Panc1 (cell line): ENCODE data around the gene CBX7. TPM values are rescaled to one million over a fixed set of nuclear protein-coding genes. Genes with fewer than 3 reads are reported as not detected.

Source experiments
- ATAC-seq: fragments of 200-7000 bp; cut with Tn5 transposase; 2 replicates; pipeline ENCODE4 v1.9.1; 2020; ENCODE audit warnings: mild to moderate bottlenecking, moderate library complexity
- BruUV-seq: library from RNA; stranded (reverse); fragments of 400-500 nt; replicated peaks from 2 replicates; lab custom pipeline; 2021; lab: Mats Ljungman, UMichigan
- CTCF ChIA-PET: fragments of 300-600 bp; sonication (Branson Sonifier 250); formaldehyde crosslinking; loops from one replicate; lab custom pipeline; 2022; ENCODE audit warnings: antibody characterized with exemption; lab: Charles Lee
- POLR2A ChIA-PET: fragments of 300-600 bp; sonication (Branson Sonifier 250); formaldehyde crosslinking; loops from one replicate; lab custom pipeline; 2022; ENCODE audit warnings: antibody characterized with exemption; lab: Charles Lee
- DNase-seq: peaks from one replicate; pipeline ENCODE4 v3.0.0-alpha.2; 2010; ENCODE audit warnings: low read depth, low spot score
- H3K27ac ChIP-seq: 2 replicates; pipeline ENCODE4 v1.5.1; 2011; ENCODE audit warnings: mild to moderate bottlenecking, low read length, inconsistent platforms
- H3K27me3 ChIP-seq: fragments of 200-500 bp; sonication (Bioruptor generic); 2 replicates; pipeline ENCODE4 v1.6.0; 2014; ENCODE audit warnings: low read length, inconsistent platforms; ENCODE audit not compliant: control insufficient read depth, insufficient read depth
- H3K36me3 ChIP-seq: fragments of 200-500 bp; sonication (Bioruptor generic); 2 replicates; pipeline ENCODE4 v1.5.1; 2014; ENCODE audit warnings: inconsistent platforms, mild to moderate bottlenecking, low read length, moderate library complexity; ENCODE audit not compliant: control insufficient read depth, insufficient read depth
- H3K4me1 ChIP-seq: 2 replicates; pipeline ENCODE4 v1.5.1; 2011; ENCODE audit warnings: inconsistent platforms, mild to moderate bottlenecking, low read length, moderate library complexity; ENCODE audit not compliant: control insufficient read depth, insufficient read depth
- H3K4me3 ChIP-seq, 2 experiments: 2 replicates each; pipeline ENCODE4 v1.5.1; 2011 to 2012; ENCODE audit warnings: low read depth in 2 of 2, low read length in 2 of 2, mild to moderate bottlenecking in 2 of 2, inconsistent platforms in 1 of 2, moderate library complexity in 1 of 2
- H3K9me3 ChIP-seq: fragments of 200-500 bp; sonication (Bioruptor generic); 2 replicates; pipeline ENCODE4 v1.5.1; 2014; ENCODE audit warnings: low read depth, mild to moderate bottlenecking, inconsistent platforms, low read length, moderate library complexity; ENCODE audit not compliant: control insufficient read depth, insufficient read depth
- CTCF ChIP-seq: fragments of 450-650 bp; IDR thresholded peaks from 2 replicates; pipeline ENCODE4 v1.5.1; 2017; ENCODE audit warnings: mild to moderate bottlenecking
- POLR2AphosphoS5 ChIP-seq: IDR thresholded peaks from 2 replicates; pipeline ENCODE4 v1.6.1; 2012; ENCODE audit warnings: mild to moderate bottlenecking, low read depth, low read length, moderate library complexity
- REST ChIP-seq, 2 experiments: IDR thresholded peaks; 2 replicates each; pipeline ENCODE4 v1.6.1; 2011 to 2012; ENCODE audit warnings: low read depth in 2 of 2, control low read depth in 1 of 2, low read length in 1 of 2, mild to moderate bottlenecking in 1 of 2, moderate library complexity in 1 of 2; ENCODE audit not compliant: insufficient read depth in 1 of 2
- SIN3A ChIP-seq: IDR thresholded peaks from 2 replicates; pipeline ENCODE4 v1.6.1; 2012; ENCODE audit warnings: low read depth, mild to moderate bottlenecking, low read length, moderate library complexity, borderline replicate concordance; ENCODE audit not compliant: insufficient read depth
- TCF7L2 ChIP-seq: IDR thresholded peaks from 2 replicates; pipeline ENCODE4 v1.6.1; 2011; ENCODE audit warnings: mild to moderate bottlenecking, low read depth, low read length, inconsistent platforms
- in situ Hi-C: cut with HindIII; loops from 2 replicates; pipeline ENCODE4 v1.10.0; 2016; ENCODE audit warnings: low sequenced_read_pairs, low pct_unique_long_range_greater_than_20kb
- intact Hi-C: fragments of 100-400 bp; cut with micrococcal nuclease; formaldehyde crosslinking; loops from one replicate; pipeline ENCODE4 v1.10.0; 2022; ENCODE audit not compliant: unreplicated experiment
- total RNA-seq: library from RNA; stranded (reverse); gene quantifications from one replicate; pipeline ENCODE4 v1.2.1, GENCODE V29; 2021; ENCODE audit not compliant: unreplicated experiment

Gene CBX7
- total RNA-seq, 1 experiment from 2014 or later = 14.5 TPM

DNA sequence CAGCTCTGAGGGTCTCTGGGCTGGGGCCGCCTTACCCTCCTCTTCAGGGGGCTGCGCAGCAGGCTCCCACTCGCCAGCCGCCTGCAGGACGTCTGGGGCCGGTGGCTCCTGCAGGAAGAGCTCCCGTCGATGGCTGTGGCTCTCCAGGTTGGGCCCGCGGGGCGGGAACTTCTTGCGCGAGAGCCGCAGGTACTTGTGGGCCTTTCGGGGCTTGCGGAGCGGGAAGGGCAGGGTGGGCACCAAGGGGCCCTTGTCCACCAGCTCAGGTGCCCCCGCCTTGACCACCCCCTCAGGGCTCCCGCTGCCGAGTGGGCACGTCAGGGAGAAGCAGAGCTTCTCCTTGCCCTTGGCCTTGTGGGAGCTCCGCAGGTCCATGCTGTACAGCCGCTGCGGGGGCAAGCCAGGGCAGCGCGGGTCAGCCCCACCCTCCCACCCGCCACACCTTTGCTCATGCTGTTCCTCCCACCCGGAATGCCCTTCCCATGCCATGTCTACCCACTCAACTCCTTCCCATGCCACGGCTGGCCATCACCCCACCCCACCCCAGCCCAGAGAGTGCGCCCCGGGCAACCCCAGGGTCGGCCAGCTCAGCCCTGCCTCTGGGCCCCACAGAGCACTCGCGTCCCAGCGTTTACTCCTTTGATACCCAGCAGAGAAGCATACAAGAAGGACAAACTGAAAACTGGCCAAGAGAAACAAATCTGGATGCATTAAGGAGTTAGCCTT lies 18.0 kb downstream of the CBX7 start:
- peaks cover 7% of the 10 kb centered on the region; the same call in 1 of the 2 replicates for H3K4me1 ChIP-seq
- CTCF ChIA-PET = interaction anchor here (0.5 kb wide), 1 partner anchor 45 kb away, joined by 3 read pairs; no protein-coding TSS in a partner anchor
- no peaks in the 10 kb centered on the region for H3K27me3 ChIP-seq
- TF ChIP-seq TCF7L2 (no peak), SIN3A (no peak), REST (IDR thresholded peaks at IDR 0.05; ENCODE audit: insufficient read depth in 1 of 2, low read depth in 2 of 2, low read length in 1 of 2) (no peak), POLR2AphosphoS5 (no peak), CTCF (no peak)
- no TSS peak for BruUV-seq
- H3K36me3 ChIP-seq = no peaks in the 10 kb centered on the region
- POLR2A ChIA-PET = no interaction called here
- in situ Hi-C loops (no loop called here), intact Hi-C loops (no loop called here)
- no peak overlapping the region for H3K4me3 ChIP-seq
- peak; percentile 13; the same call in 1 of the 2 replicates for ATAC-seq
- no peaks in the 10 kb centered on the region for H3K9me3 ChIP-seq
- DNase-seq = no peak
- no peak overlapping the region for H3K27ac ChIP-seq

DNA sequence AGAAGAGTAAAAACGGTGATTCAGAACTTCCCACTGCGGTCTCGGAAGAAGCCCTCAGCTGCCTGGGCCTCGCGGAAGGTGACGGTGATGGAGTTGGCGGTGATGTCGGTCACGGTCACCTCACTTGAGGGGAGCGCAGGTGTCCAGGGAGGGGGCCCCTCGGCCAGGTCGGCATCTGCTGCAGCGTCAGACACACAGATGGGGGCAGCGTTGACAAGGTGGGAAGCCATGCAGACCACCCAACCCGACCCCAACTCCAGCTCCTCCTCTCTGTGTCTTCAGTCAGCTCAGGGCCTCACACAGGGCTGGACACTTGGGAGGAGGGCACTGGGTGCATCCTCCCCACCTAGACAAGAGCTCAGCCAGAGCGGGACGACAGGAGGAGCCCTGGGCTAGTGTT lies 18.6 kb downstream of the CBX7 start:
- H3K36me3 ChIP-seq = no peaks in the 10 kb centered on the region
- POLR2A ChIA-PET = no interaction called here
- BruUV-seq = no TSS peak
- no peak for ATAC-seq
- no peaks in the 10 kb centered on the region for H3K9me3 ChIP-seq
- H3K27ac ChIP-seq = no peak overlapping the region
- intact Hi-C loops (no loop called here), in situ Hi-C loops (no loop called here)
- no peak for TF ChIP-seq CTCF
- CTCF ChIA-PET = no interaction called here
- H3K4me3 ChIP-seq = no peak overlapping the region
- DNase-seq = no peak
- H3K4me1 ChIP-seq = peaks cover 7% of the 10 kb centered on the region; the same call in 1 of the 2 replicates
- H3K27me3 ChIP-seq = no peaks in the 10 kb centered on the region
